ENCODE measurements around the gene ACOX3.
"Not testable (repeated sequence)": the region's sequence is repeated elsewhere in the genome, so short reads cannot be mapped to it uniquely, and the experiment has no call there.

ACOX3 gene

GRCh38 chr4:8403976-8404375 is 36.5 kb downstream of the ACOX3 start:
- FAIRE-seq, result no peak

- no peak for FAIRE-seq
Measured at GRCh38 chr4:8403173-8403753, 37.3 kb downstream of the ACOX3 start.

- FAIRE-seq, result no peak
Measured at GRCh38 chr4:8402640-8403039, 37.9 kb downstream of the ACOX3 start.

GRCh38 chr4:8402181-8402597 is 38.3 kb downstream of the ACOX3 start:
- no peak for FAIRE-seq

GRCh38 chr4:8401665-8402064 is 38.9 kb downstream of the ACOX3 start:
- no peak for FAIRE-seq

- no peak for FAIRE-seq
Measured at GRCh38 chr4:8400632-8401325, 39.7 kb downstream of the ACOX3 start.

GRCh38 chr4:8399298-8399697 is 41.2 kb downstream of the ACOX3 start:
- no peak for FAIRE-seq

- FAIRE-seq, result no peak
Measured at GRCh38 chr4:8398347-8398746, 42.2 kb downstream of the ACOX3 start.

- no peak for FAIRE-seq
Measured at GRCh38 chr4:8396762-8397406, 43.6 kb downstream of the ACOX3 start.

- FAIRE-seq, result no peak
Measured at GRCh38 chr4:8395504-8396296, 44.8 kb downstream of the ACOX3 start.

GRCh38 chr4:8394806-8395205 is 45.7 kb downstream of the ACOX3 start:
- FAIRE-seq, result no peak

GRCh38 chr4:8394061-8394519 is 46.4 kb downstream of the ACOX3 start:
- no peak for FAIRE-seq

GRCh38 chr4:8393593-8394038 is 46.9 kb downstream of the ACOX3 start:
- no peak for FAIRE-seq

- FAIRE-seq, result no peak
Measured at GRCh38 chr4:8392591-8393190, 47.8 kb downstream of the ACOX3 start.

GRCh38 chr4:8391972-8392371 is 48.6 kb downstream of the ACOX3 start:
- no peak for FAIRE-seq

GRCh38 chr4:8391071-8391470 is 49.5 kb downstream of the ACOX3 start:
- no peak for FAIRE-seq

GRCh38 chr4:8390577-8390976 is 49.9 kb downstream of the ACOX3 start:
- no peak for FAIRE-seq

- FAIRE-seq, result no peak
Measured at GRCh38 chr4:8388528-8388870, 52.0 kb downstream of the ACOX3 start.

- FAIRE-seq, result no peak
Measured at GRCh38 chr4:8387615-8388527, 52.7 kb downstream of the ACOX3 start.

- no peak for FAIRE-seq
Measured at GRCh38 chr4:8387194-8387593, 53.3 kb downstream of the ACOX3 start.

GRCh38 chr4:8386731-8387130 is 53.8 kb downstream of the ACOX3 start:
- no peak for FAIRE-seq

- FAIRE-seq, result not testable (repeated sequence)
Measured at GRCh38 chr4:8386131-8386530, 54.4 kb downstream of the ACOX3 start.
